HG03520 (cell line): Measurements from ENCODE around the gene TRIO.

Experiments
- ATAC-seq: cut with Tn5 transposase; IDR thresholded peaks from one replicate; pipeline ENCODE4 v1.9.1; 2021; ENCODE audit warnings: mild to moderate bottlenecking, moderate library complexity; ENCODE audit not compliant: unreplicated experiment

TRIO gene

DNA sequence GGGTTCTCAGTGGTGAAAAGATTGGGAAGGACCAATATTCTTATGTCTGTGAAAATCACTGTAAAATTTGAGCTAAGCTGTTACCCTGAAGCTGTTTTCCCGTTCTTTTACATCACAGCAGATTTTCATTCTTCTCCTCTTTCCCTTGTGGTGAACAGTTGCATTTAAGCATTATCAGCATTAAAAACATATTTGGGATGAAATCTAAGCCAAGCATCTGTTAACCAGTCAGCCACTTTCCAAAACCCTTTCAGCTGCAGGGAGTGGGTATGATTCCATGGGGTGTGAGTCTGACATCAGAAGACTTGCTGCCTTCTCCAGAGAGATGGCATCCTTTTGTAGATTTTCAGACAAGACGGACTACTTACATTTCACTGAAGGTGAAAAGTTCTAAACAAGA, 97.2 kb downstream of the TRIO start:
- ATAC-seq, result no peak

DNA sequence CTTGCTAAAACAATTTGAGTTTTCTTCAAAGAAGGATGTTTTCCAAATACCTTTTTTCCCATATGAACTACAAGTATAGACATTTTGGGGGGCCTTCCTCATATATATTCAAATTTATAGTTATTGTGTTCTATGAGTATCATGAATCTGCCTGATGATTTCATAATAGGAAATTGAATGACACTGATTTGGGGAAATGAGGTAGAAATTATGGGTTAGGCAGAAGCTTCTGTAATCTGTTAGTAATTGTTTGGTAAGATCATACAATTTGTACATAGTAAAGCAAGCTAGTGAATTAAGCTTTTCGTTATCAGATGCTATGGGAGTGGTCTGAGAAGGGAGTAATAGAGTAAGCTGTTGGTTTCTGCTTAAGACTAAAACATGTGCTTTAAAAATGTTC, 98.0 kb downstream of the TRIO start:
- ATAC-seq, result no peak

- no peak for ATAC-seq
Measured at GRCh38 chr5:14242447-14242846, 99.3 kb downstream of the TRIO start.

DNA sequence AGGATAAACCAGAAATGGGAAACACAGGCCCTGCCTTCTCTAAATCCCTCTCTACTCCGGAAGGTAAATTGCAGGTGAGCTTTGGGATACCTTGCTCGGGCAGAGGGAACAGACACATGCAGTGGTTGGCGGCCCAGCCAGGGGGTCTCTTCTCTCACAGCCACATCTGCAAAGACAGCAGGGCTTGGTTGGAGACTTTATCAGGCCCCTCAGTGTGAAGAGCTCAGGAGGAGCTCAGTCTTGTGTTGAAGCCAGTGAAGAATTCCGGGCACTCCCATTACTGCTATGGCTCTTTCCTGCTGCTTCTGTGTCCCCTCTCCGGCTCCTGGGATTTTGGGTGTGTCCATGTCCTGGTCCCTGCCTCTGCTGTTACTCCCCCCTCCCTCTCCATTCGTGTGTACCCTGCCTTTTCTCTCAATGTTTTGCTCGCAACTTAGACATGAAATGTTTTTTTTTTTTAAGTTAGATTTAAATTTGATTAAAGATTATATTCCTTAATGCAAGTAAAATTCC, 99.8 kb downstream of the TRIO start:
- ATAC-seq, result no peak

DNA sequence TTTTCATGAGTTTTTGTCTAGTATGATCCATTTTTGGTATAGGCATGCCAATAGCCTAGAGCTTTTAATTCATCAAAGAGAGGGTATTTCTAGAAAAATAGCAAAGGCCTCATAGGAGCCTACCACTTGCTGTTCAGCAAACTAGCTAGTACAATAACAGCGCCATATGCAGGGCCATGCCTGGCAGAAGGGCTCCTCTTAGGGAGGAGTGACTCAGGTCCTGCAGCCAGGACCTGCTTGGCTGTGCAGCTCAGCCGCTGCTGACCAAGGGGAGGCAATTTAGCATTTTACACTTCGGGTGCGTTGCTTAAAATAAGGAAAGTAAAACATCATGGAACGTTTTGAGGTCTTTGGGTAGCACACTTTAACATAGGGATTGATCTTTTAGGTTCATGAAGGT, 100.6 kb downstream of the TRIO start:
- no peak for ATAC-seq

DNA sequence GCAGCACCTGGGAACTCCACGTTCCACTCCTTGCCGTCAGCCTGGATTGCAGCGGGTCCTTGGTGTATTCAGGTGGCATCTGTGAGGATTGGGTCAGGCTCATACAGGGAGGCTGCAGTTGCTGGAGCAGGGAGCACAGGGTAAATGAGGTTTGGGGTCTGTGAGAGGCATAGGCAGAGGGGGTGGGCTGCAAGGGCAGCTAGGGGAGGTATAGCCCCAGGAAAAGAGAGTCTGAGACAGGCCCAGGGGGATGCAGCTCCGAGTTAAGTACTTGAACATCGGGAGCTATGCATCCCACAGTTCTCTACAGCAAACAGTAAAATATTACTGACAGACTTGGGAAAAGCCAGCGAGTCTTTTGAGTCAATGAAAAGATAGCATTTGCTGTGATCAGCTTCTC, 101.6 kb downstream of the TRIO start:
- no peak for ATAC-seq

DNA sequence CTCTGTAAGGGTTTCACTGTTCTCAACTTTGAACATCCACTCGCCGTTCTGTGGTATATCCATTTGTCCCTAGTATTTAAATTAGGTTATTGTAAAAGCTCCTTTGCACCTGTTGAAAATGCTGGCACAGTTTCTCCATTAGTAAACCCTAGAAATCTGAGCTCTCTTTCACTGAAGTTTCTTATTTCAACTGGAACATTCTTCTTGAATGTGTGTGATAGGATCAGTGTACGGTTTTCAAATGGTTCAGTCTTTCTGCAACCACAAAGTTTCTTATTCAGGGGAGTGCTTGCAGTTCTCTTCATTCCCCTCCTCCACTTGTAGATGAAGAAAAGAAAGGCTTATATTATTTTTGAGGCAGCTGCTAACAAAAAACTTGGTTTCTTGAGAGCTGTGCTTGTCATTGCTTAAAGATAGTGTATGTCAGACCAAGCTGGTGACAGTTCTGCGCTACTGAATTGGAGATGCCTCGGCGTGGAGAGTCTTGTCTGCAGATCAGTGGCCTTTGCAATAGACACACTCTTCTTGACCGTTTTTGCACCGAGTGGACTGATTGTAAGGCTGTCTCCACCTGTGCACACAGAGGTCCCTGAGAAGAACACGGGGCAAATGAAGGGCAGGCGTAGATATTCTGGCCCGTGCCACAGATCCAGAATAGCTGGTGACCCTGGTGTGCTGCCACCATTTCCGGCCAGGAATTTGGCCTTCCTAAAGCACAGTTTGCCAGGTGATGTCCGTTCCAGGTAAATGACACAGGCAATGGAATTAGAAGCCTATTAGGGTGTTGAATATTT, 102.2 kb downstream of the TRIO start:
- no peak for ATAC-seq

DNA sequence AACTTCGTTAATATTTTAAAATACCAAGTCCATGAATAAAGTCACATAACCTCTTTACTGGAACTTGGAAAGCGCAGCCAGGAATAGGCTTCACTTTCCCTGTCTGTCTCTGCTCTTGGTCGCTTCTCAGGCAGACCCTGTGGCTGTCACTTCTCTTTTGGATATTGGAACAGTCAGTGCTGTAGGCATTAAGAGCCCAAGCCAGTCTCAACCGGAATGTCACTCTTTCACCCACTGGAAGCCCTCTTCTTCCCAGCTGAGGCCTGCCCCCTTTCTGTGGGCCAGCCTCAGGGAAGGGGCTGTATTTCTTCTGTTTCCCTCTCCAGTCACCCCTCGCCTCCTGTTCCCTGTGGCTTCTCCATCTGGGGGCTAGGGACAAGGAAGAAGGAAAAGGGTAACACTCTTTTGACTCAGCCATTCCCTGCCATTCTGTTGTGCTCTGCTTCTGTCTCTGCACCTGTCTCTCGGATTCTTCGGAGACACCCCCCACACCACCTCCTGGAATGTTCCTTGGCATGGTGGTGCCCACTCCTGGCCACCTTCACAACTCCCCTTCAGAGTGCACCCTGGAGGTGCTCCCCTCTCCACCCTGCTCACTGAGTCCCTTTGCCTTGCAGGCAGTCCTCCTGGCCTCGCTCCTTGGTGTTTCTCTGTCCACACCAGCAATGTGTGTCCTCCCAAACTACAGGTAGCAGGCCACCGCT, 103.4 kb downstream of the TRIO start:
- ATAC-seq, result no peak

GRCh38 chr5:14247054-14247386, 103.9 kb downstream of the TRIO start:
- no peak for ATAC-seq

- no peak for ATAC-seq
Measured at GRCh38 chr5:14249258-14250082, 106.3 kb downstream of the TRIO start.

DNA sequence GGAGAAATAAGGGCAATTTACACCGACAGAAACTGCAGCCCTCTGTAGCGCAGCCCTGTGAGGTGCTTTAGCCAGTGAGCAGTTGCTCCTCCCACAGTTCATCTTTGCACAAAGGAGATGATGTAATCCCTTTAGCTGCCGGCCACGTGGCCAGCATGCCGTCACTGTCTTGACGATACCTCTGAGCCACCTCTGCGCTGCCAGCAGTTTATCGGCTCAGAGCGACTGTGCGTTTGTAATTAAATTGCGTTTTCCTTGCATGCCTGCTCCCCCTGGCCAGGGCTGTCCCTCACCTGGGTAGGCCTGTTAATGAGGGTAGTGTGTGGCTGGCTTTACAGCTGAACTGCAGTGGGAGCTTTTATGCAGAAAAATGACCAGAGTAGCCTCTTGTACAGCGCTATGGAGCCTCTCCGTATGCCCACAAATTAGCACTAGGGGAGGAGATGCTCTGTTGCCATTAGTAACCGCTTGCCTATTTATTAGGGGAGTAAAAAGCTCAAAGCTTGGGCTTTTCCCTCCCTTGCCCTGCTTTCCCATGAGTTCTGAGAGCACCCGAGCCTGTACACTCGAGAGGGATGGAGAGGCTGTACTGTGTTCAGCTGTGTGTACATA, 107.0 kb downstream of the TRIO start:
- ATAC-seq, result peak; percentile 37

DNA sequence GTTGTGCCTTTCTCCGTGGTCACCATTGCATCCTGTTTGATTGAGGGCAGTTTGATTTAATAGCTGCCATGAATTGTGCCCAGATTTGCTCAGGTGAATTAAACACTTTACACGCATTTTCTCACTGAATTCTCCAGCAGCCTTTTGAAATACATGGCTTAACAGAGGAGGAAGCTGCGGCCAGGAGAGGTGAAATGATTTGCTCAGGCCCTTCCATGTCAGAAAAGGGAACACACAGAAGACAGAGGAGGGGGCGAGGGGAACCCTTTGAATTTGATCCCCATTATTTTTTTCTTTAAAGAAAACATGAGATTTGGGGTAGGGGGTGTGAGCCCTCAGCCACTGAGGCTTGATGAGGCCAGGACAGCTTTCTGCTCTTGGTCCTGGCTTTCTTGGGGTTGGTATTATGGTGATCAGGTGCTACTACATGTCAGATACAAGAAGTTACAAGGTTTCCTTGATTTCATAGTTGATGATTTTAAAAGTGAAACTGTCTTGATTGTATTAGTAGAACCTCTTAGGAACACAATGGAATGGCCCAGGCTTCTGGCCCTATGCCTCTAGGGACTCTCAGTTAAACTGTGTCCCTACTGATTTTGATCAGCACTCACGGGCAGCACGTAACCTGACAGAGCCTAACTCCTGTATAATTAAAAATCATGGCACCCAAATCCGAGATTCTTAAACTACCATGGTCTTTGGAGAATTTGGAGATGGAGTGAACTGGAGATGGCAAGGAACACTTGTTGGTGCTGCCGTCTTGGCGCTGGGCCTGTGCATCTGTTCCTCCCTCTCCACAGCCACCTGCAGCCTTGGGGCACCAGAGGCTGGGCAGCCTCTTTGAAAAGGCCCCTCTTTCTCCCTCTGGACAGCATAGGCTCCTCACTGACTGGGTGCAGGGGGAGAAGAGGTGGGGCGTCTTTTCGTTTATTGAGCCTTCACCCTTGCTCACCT, 107.9 kb downstream of the TRIO start:
- ATAC-seq, result peak; percentile 44

DNA sequence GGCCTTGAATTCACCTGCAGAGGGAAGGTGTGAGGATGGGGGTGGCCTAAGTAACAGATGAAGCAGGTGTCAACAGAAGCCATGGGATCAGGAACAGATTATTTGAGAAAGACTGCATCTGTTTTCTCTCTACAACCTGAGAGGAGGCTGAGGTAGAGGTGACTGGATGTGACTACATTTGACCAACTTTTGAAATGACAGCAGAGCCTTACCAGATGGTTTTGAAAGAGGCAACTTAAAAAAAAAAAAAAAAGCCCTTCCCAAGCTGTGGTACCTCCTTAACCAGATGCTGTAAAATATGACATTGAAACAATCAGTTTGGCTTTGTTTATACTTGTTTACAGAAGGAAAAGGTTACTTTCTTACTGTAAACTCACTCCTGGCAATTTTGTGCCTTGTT, 108.6 kb downstream of the TRIO start:
- peak; percentile 35 for ATAC-seq

GRCh38 chr5:14252793-14253192, 109.7 kb downstream of the TRIO start:
- no peak for ATAC-seq

- no peak for ATAC-seq
Measured at GRCh38 chr5:14254686-14255085, 111.5 kb downstream of the TRIO start.

DNA sequence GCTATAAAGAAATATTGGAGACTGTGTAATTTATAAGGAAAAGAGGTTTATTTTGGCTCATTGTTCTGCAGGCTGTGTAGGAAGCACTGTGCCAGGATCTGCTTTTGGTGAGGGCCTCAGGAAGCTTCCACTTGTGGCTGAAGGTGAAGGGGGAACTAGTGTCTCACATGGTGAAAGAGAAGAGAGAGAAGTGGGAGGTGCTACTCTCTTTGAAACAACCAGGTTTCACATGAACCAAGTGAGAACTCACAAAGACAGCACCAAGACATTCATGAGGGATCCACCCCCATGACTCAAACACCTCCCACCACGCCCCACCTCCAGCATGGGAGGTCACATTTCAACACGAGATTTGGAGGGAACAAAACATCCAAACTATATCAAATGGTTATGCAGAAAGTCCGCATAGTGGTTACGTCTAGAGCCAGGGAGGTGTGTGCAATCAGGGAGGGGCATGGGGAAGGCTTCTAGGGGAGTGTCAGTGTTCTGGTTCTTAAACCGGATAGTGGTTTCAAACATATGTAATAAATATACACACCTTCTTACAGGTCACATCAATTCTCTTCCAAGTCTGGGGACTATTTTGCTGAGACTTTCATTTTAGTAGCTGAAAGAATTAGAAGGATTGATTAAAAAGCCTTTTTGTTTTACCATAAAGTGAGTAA, 113.0 kb downstream of the TRIO start:
- ATAC-seq, result no peak

GRCh38 chr5:14256756-14257393, 113.7 kb downstream of the TRIO start:
- ATAC-seq, result no peak

- peak; percentile 50 for ATAC-seq
Measured at GRCh38 chr5:14257995-14258403, 114.9 kb downstream of the TRIO start.

GRCh38 chr5:14258840-14259239, 115.7 kb downstream of the TRIO start:
- ATAC-seq, result peak; percentile 35
